Stomach (tissue), 9 donors: ENCODE data around the gene MGAM2. TPM values are rescaled to one million over a fixed set of nuclear protein-coding genes. Genes with fewer than 3 reads are reported as not detected.

Experiments
- DNase-seq, 2 donors: peaks; one replicate each; pipeline versions ENCODE4 v3.0.0 to v3.0.0-alpha.2; 2013 to 2019
- H3K27ac ChIP-seq, 5 donors: fragments of 200-600 bp in 4 of 5; sonication (generic) in 4 of 5; one replicate each; pipeline ENCODE4 v1.5.1; 2013 to 2019; ENCODE audit warnings: mild to moderate bottlenecking in 1 of 5, moderate library complexity in 1 of 5
- H3K27me3 ChIP-seq, 3 donors: fragments of 200-600 bp; sonication (generic); one replicate each; pipeline ENCODE4 v1.5.1; 2017 to 2019; ENCODE audit warnings: mixed run types in 1 of 3
- H3K36me3 ChIP-seq, 4 donors: fragments of 200-600 bp; sonication (generic); 1 replicate in 3 of 4; 2 replicates in 1 of 4; pipeline ENCODE4 v1.5.1; 2016 to 2019
- H3K4me1 ChIP-seq, 4 donors: fragments of 200-600 bp; sonication (generic); one replicate each; pipeline ENCODE4 v1.5.1; 2016 to 2019
- H3K4me3 ChIP-seq, 4 donors: fragments of 200-600 bp; sonication (generic) in 3 of 4; one replicate each; pipeline ENCODE4 v1.5.1; 2016 to 2019; ENCODE audit warnings: mild to moderate bottlenecking in 1 of 4
- H3K9me3 ChIP-seq, 4 donors: fragments of 200-600 bp; sonication (generic); one replicate each; pipeline ENCODE4 v1.5.1; 2016 to 2019
- EP300 ChIP-seq: sonication (generic); formaldehyde crosslinking; IDR thresholded peaks from one replicate; pipeline ENCODE4 v1.6.1; 2017; ENCODE audit warnings: antibody characterized with exemption
- POLR2A ChIP-seq, 4 donors: fragments of 450-650 bp; IDR thresholded peaks; one replicate each; pipeline ENCODE4 v1.6.1; 2016; ENCODE audit warnings: antibody characterized with exemption in 4 of 4, control low read depth in 2 of 4, mild to moderate bottlenecking in 1 of 4, moderate library complexity in 1 of 4
- POLR2AphosphoS5 ChIP-seq, 3 donors: sonication (generic); formaldehyde crosslinking; IDR thresholded peaks; one replicate each; pipeline ENCODE4 v1.6.1; 2016; ENCODE audit warnings: antibody characterized with exemption in 3 of 3
- WGBS, 5 donors: extraction: QIAGEN DNeasy Blood & Tissue Kit in 3 of 5; methylation state at CpG; one replicate each; pipeline versions ENCODE4 v1.1.5 to v1.1.7; 2013 to 2018; 5-methylcytosine and 5-hydroxymethylcytosine counted together
- intact Hi-C: fragments of 100-400 bp; cut with DNase I; formaldehyde crosslinking; loops from one replicate; pipeline ENCODE4 v1.15.1; 2023; ENCODE audit warnings: low total_unique reads
- polyA plus RNA-seq, 3 donors: library from polyadenylated mRNA; stranded (reverse); fragments of 200-250 nt; gene quantifications; one replicate each; pipeline ENCODE4 v1.2.3, GENCODE V29; 2013
- total RNA-seq, 5 donors: library from RNA; depleted of rRNA; stranded (reverse); fragments of >200 nt; gene quantifications; one replicate each; pipeline versions ENCODE4 v1.1.0 to v1.2.3, GENCODE V29; 2014 to 2016
- TF ChIP-seq, protein P1 (sequence below), 7 experiments: fragments of 450-650 bp in 4 of 7; fragments of 200-600 bp in 3 of 7; sonication (generic) in 3 of 7; IDR thresholded peaks; one replicate each; pipeline ENCODE4 v1.5.1; 2016 to 2019; ENCODE audit warnings: antibody characterized with exemption in 7 of 7, control low read depth in 2 of 7, mild to moderate bottlenecking in 1 of 7
- donor health status: healthy with polysubstance abuse.
- donor health status: Bipolar disorder and iron deficiency.
- donor health status: healthy.

The MGAM2 gene
- total and polyA plus RNA-seq, 8 donors: 0.05 to 2.9 (median 1.1) TPM; not detected in 3

DNA sequence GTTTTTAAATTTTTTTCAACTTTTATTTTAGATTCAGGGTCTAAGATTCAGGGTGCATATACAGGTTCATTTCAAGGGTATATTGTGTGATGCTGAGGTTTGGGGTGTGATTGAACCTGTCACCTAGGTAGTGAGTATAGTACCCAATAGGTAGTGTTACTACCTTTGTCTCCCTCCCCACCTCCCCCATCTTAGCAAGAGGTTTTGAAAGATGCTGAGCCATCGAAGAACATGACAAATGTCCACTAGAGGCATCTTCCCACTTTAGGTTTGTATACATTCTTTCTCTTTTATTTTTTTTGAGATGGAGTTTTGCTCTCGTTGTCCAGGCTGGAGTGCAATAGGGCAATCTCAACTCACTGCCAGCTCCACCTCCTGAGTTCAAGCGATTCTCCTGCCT, 880 bp upstream of the MGAM2 start:
- peaks cover 0 to 2% (median 0%) of the 10 kb centered on the region in 4 donors for H3K4me1 ChIP-seq
- no peak for TF ChIP-seq POLR2A (IDR thresholded peaks at IDR 0.05)
- no peak for TF ChIP-seq POLR2AphosphoS5 (IDR thresholded peaks at IDR 0.05)
- TF ChIP-seq, protein P1, sequence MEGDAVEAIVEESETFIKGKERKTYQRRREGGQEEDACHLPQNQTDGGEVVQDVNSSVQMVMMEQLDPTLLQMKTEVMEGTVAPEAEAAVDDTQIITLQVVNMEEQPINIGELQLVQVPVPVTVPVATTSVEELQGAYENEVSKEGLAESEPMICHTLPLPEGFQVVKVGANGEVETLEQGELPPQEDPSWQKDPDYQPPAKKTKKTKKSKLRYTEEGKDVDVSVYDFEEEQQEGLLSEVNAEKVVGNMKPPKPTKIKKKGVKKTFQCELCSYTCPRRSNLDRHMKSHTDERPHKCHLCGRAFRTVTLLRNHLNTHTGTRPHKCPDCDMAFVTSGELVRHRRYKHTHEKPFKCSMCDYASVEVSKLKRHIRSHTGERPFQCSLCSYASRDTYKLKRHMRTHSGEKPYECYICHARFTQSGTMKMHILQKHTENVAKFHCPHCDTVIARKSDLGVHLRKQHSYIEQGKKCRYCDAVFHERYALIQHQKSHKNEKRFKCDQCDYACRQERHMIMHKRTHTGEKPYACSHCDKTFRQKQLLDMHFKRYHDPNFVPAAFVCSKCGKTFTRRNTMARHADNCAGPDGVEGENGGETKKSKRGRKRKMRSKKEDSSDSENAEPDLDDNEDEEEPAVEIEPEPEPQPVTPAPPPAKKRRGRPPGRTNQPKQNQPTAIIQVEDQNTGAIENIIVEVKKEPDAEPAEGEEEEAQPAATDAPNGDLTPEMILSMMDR (IDR thresholded peaks at IDR 0.05): no peak
- TF ChIP-seq EP300: no peak
- DNase-seq: no peak
- H3K27me3 ChIP-seq: no peaks in the 10 kb centered on the region
- H3K4me3 ChIP-seq: no peak overlapping the region
- no peaks in the 10 kb centered on the region for H3K36me3 ChIP-seq
- H3K9me3 ChIP-seq: no peaks in the 10 kb centered on the region
- WGBS, 5 donors: 58 to 83% (median 77%) methylated on average over 3 of the region's 3 CpGs
- H3K27ac ChIP-seq: no peak overlapping the region
- intact Hi-C loops: no loop called here

DNA sequence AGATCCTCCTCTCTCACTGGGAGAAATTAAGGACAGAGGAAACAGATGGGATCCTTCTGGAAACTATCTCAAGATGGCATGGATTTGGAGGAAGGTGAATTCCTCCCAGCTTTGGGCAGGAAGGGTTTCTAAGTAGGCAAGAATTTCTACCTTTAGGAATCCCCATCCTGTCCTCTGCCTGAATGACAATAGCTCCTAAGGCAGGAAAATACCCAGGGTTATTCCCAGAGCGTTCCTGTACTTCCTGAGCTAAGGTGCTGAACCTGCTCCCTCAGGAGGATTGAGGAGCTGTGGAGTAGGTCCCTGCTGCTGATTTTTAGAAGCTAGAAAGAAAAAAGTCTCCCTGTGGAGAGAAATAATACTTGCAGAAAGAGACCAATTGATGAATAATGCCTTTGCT, 568 bp downstream of the MGAM2 start:
- no peaks in the 10 kb centered on the region for H3K27me3 ChIP-seq
- 50 to 83% (median 63%) methylated on average over 1 of the region's 1 CpG for WGBS, 5 donors
- no peak overlapping the region for H3K4me3 ChIP-seq
- H3K27ac ChIP-seq: no peak overlapping the region
- no peaks in the 10 kb centered on the region for H3K4me1 ChIP-seq
- H3K36me3 ChIP-seq: no peaks in the 10 kb centered on the region
- no peak for TF ChIP-seq POLR2A (IDR thresholded peaks at IDR 0.05)
- no peak for TF ChIP-seq EP300
- TF ChIP-seq POLR2AphosphoS5 (IDR thresholded peaks at IDR 0.05): no peak
- TF ChIP-seq, protein P1 (IDR thresholded peaks at IDR 0.05): no peak
- no peak for DNase-seq
- intact Hi-C loops: no loop called here
- H3K9me3 ChIP-seq: no peaks in the 10 kb centered on the region

DNA sequence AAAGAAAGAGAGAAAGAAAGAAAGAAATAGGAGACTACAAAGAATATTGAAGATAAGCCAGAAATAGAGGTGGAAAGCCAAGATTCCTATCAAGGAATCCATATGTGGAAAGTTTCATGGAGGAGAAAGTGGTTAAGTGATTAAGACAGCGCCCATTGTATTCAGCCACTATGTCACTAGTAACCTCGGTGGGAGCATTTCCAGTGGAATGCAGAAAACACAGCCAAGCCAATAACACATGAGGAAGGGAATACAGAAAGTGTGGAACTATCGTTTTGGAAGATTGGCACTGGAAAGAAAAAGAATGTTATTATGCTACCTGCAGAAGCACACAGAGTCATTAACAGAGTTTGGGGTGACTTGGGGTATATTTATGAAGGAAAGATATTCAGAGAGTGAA, 2.7 kb downstream of the MGAM2 start:
- no peak for DNase-seq
- H3K36me3 ChIP-seq: no peaks in the 10 kb centered on the region
- 43 to 56% (median 46%) methylated on average over 3 of the region's 3 CpGs for WGBS, 5 donors
- no peaks in the 10 kb centered on the region for H3K9me3 ChIP-seq
- H3K27me3 ChIP-seq: no peaks in the 10 kb centered on the region
- intact Hi-C loops: no loop called here
- H3K4me1 ChIP-seq: no peaks in the 10 kb centered on the region
- H3K27ac ChIP-seq: no peak overlapping the region
- TF ChIP-seq EP300 (no peak), POLR2AphosphoS5 (IDR thresholded peaks at IDR 0.05) (no peak), POLR2A (IDR thresholded peaks at IDR 0.05) (no peak)
- TF ChIP-seq, protein P1 (IDR thresholded peaks at IDR 0.05): no peak
- H3K4me3 ChIP-seq: no peak overlapping the region

DNA sequence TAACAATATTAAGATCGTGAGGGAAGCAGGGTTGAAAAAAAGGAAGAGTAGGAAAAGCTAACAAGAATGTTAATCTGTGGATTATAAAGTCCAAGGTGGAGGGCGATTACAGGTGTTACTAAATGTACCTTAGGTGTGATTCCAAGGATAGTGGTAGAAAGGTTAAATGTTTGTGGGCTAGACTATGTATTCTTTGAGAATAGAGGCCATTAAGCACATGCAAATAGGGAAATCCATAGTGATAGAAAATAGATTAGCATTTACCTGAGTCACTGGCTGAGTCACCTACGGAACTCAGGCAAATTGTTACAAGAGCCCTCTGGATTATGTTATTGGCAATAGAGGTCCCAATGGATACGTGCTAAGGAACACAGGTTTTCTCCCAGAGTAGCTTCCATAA, 9.0 kb downstream of the MGAM2 start:
- Histone ChIP-seq H3K9me3 (no peaks in the 10 kb centered on the region), H3K27me3 (no peaks in the 10 kb centered on the region), H3K4me3 (no peak overlapping the region), H3K27ac (peak overlapping the region in 2 of 5 donors; percentile 63 to 69), H3K4me1 (peaks cover 0 to 9% (median 2%) of the 10 kb centered on the region in 4 donors), H3K36me3 (no peaks in the 10 kb centered on the region)
- intact Hi-C loops: no loop called here
- TF ChIP-seq POLR2AphosphoS5 (IDR thresholded peaks at IDR 0.05): peak in 2 of 3 donors; percentile 63 to 81
- no peak for TF ChIP-seq EP300
- TF ChIP-seq, protein P1 (IDR thresholded peaks at IDR 0.05): no peak
- peak in 1 of 2 donors; percentile 52 for DNase-seq
- WGBS, 5 donors: 26 to 46% (median 33%) methylated on average over 4 of the region's 4 CpGs
